Measurements from ENCODE around the gene HRH2. TPM values are rescaled to one million over a fixed set of nuclear protein-coding genes. Genes with fewer than 3 reads are reported as not detected.

HRH2 gene
- total RNA-seq, 1 donor: 10.6 TPM

DNA sequence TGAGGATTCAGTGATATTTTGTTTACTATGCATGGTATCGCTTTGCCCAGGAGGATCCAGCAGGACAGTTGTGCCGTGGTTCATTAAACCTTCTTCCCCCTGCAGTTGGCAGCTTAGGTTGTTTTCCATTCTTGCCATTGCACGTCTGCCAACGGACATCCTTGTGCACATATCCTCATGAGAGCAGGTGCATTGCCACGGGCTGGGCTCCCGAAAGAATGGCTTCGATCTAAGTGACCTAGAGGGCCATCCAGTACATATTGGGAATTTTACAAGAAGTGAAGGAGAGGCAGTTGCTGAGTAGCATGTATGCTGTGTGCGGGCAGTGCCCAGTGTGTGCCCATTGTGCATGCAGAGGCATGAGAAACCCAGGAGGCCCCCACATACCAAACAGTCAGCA, 22.1 kb downstream of the HRH2 start:
- H3K4me1 ChIP-seq (ENCODE audit: insufficient read depth, low read length): peaks cover 74% of the 10 kb centered on the region
- no peak overlapping the region for H3K4me3 ChIP-seq (ENCODE audit: low read length)
- H3K27me3 ChIP-seq (ENCODE audit: insufficient read depth, low read length): no peaks in the 10 kb centered on the region
- H3K9me3 ChIP-seq (ENCODE audit: low read depth, low read length): no peaks in the 10 kb centered on the region

DNA sequence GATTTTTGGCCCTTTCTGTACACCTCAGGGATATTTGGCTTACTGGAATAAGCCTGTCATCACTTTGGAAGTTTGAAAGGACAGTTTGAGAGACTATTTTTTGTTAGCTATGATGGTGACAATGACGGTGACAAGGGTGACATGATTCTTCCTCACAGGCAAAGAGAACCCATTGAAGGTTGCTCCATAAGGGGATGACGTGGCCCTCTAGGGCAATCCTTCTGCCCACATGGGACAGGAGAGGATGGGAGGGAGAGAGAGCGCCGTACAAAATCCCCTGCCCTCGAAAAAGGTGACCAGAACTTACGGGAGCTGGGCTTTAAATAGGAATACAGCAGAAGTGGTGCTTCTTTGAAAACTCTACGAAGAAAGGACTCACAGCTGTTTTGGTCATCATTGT, 22.6 kb downstream of the HRH2 start:
- no peaks in the 10 kb centered on the region for H3K9me3 ChIP-seq (ENCODE audit: low read depth, low read length)
- no peaks in the 10 kb centered on the region for H3K27me3 ChIP-seq (ENCODE audit: insufficient read depth, low read length)
- no peak overlapping the region for H3K4me3 ChIP-seq (ENCODE audit: low read length)
- peaks cover 73% of the 10 kb centered on the region for H3K4me1 ChIP-seq (ENCODE audit: insufficient read depth, low read length)

DNA sequence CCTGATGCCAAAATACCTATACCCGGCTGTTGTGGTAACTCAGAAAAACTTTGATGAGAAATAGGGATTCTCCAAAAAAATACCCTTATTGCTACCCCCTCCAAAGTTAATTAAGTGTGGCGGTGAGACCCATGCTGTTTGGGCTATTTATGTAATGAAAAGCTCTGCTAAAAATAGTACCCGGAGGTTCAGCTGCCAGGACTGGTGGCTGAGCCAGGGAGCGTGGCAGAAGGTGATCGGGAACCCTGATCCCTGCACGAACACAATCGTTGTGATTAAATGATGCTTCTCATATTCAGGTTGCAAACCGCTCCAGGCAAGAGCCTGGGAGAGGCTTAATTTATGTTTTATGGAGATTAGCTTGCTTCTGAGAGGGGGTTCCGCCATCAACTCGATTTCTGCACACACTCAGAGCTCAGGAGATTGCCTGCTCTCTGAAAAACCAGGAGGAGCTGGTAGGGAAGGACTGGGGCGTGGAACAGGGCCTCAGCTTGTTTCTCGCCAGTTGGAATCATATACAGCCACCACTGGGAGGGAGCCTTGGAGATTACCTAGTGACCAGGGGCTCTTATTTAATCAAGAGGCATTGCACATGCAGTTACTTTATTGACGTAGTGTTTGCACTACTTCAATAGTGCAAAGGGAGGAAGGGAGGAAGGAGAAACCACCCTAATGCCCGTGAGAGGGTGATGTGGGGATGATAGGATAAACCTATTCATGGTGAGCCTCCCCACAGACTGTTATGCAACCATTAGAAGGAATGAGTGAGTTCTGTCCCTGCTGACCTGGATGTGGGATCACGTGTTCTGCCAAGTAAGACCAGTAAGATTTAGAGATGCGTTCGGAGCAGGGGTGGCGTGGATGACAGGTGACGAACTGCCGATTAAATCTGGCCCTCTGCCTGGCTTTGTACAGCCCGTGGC, 23.4 kb downstream of the HRH2 start:
- no peak overlapping the region for H3K4me3 ChIP-seq (ENCODE audit: low read length)
- H3K9me3 ChIP-seq (ENCODE audit: low read depth, low read length): no peaks in the 10 kb centered on the region
- H3K4me1 ChIP-seq (ENCODE audit: insufficient read depth, low read length): peaks cover 64% of the 10 kb centered on the region
- H3K27me3 ChIP-seq (ENCODE audit: insufficient read depth, low read length): no peaks in the 10 kb centered on the region

- Histone ChIP-seq H3K9me3 (ENCODE audit: low read depth, low read length) (no peaks in the 10 kb centered on the region), H3K27me3 (ENCODE audit: insufficient read depth, low read length) (no peaks in the 10 kb centered on the region), H3K4me1 (ENCODE audit: insufficient read depth, low read length) (peaks cover 58% of the 10 kb centered on the region), H3K4me3 (ENCODE audit: low read length) (no peak overlapping the region)
Measured at GRCh38 chr5:175681968-175682340, 24.1 kb downstream of the HRH2 start.

DNA sequence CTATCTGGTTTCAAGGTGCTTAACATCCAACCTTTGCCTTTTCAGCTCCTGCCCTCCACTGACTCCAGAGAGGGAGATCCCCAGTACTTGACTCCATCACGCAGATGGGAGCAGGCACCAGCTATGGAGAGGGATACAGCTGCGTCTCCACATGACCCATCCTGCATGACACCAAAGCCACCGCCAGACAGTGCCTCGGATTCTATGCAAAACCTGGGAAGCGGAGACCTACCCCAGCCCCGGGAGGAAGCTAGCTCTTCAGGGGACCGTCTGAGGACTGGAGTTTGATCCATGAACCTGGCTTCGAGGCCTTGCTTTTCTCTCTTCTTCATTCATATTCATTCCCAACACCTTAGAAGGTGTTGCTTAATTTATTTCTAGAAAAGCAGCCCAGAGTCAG, 24.8 kb downstream of the HRH2 start:
- peaks cover 56% of the 10 kb centered on the region for H3K4me1 ChIP-seq (ENCODE audit: insufficient read depth, low read length)
- H3K9me3 ChIP-seq (ENCODE audit: low read depth, low read length): no peaks in the 10 kb centered on the region
- H3K4me3 ChIP-seq (ENCODE audit: low read length): no peak overlapping the region
- H3K27me3 ChIP-seq (ENCODE audit: insufficient read depth, low read length): no peaks in the 10 kb centered on the region

- peaks cover 56% of the 10 kb centered on the region for H3K4me1 ChIP-seq (ENCODE audit: insufficient read depth, low read length)
- H3K4me3 ChIP-seq (ENCODE audit: low read length): no peak overlapping the region
- H3K9me3 ChIP-seq (ENCODE audit: low read depth, low read length): no peaks in the 10 kb centered on the region
- no peaks in the 10 kb centered on the region for H3K27me3 ChIP-seq (ENCODE audit: insufficient read depth, low read length)
Measured at GRCh38 chr5:175683231-175683630, 25.4 kb downstream of the HRH2 start.

GRCh38 chr5:175683921-175684320, 26.1 kb downstream of the HRH2 start:
- no peaks in the 10 kb centered on the region for H3K9me3 ChIP-seq (ENCODE audit: low read depth, low read length)

GRCh38 chr5:175684931-175685330, 27.1 kb downstream of the HRH2 start:
- no peaks in the 10 kb centered on the region for H3K27me3 ChIP-seq (ENCODE audit: insufficient read depth, low read length)
- H3K4me3 ChIP-seq (ENCODE audit: low read length): no peak overlapping the region
- no peaks in the 10 kb centered on the region for H3K9me3 ChIP-seq (ENCODE audit: low read depth, low read length)
- peaks cover 56% of the 10 kb centered on the region for H3K4me1 ChIP-seq (ENCODE audit: insufficient read depth, low read length)

More at GRCh38 chr5:175683921-175684320, 26.1 kb downstream of the HRH2 start:
- Histone ChIP-seq H3K4me1 (ENCODE audit: insufficient read depth, low read length) (peaks cover 56% of the 10 kb centered on the region), H3K4me3 (ENCODE audit: low read length) (no peak overlapping the region), H3K27me3 (ENCODE audit: insufficient read depth, low read length) (no peaks in the 10 kb centered on the region)

GRCh38 chr5:175685701-175686350, 28.0 kb downstream of the HRH2 start:
- Histone ChIP-seq H3K4me1 (ENCODE audit: insufficient read depth, low read length) (peaks cover 56% of the 10 kb centered on the region), H3K9me3 (ENCODE audit: low read depth, low read length) (no peaks in the 10 kb centered on the region), H3K4me3 (ENCODE audit: low read length) (no peak overlapping the region), H3K27me3 (ENCODE audit: insufficient read depth, low read length) (no peaks in the 10 kb centered on the region)

GRCh38 chr5:175686396-175686795, 28.5 kb downstream of the HRH2 start:
- no peaks in the 10 kb centered on the region for H3K27me3 ChIP-seq (ENCODE audit: insufficient read depth, low read length)
- peaks cover 56% of the 10 kb centered on the region for H3K4me1 ChIP-seq (ENCODE audit: insufficient read depth, low read length)
- H3K4me3 ChIP-seq (ENCODE audit: low read length): no peak overlapping the region
- no peaks in the 10 kb centered on the region for H3K9me3 ChIP-seq (ENCODE audit: low read depth, low read length)

DNA sequence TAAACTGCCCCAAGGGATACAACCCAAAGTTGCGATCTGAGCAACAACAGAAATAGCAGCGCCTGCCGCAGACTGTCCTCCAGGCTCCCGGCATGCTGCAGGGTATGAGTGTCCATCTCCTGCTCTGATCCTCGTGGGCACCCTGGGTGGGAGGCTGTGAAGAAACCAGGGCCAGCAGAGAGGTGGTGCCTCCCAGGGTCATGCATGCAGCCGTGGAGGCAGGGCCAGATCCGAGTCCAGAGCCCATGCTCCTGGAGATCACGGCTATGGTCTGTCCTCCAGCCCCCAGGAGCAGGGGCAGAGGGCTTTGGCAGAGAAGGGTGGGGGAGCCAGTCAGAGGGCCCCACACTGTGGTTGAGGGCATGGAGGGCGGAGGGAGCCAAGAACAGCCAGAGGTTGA, 29.0 kb downstream of the HRH2 start:
- H3K4me3 ChIP-seq (ENCODE audit: low read length): no peak overlapping the region
- H3K4me1 ChIP-seq (ENCODE audit: insufficient read depth, low read length): peaks cover 58% of the 10 kb centered on the region
- no peaks in the 10 kb centered on the region for H3K9me3 ChIP-seq (ENCODE audit: low read depth, low read length)
- no peaks in the 10 kb centered on the region for H3K27me3 ChIP-seq (ENCODE audit: insufficient read depth, low read length)

DNA sequence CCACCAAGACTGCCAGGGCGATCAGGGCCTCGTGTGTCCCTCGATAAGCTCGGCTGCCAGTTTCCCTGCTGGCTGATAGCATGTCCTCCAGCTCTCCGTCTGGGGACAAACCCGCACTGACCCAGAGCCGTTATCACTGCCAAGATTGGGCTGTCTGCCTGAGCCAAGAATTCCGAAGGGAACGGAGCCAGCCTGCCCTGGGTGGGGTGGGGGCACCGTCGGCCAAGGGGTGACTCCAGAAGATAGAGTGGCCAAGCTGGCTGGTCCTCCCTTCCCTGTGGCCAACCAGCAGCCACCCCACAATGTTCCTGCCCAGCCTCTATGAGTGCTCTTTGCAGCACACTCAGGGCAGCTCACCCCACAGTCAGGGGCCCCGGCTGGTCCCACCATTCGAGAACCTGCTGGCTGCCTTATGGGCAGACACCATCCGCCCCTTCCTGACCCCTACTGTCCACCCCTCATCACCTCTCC, 29.4 kb downstream of the HRH2 start:
- H3K4me1 ChIP-seq (ENCODE audit: insufficient read depth, low read length): peaks cover 62% of the 10 kb centered on the region
- no peaks in the 10 kb centered on the region for H3K27me3 ChIP-seq (ENCODE audit: insufficient read depth, low read length)
- no peak overlapping the region for H3K4me3 ChIP-seq (ENCODE audit: low read length)

GRCh38 chr5:175688352-175689146, 30.7 kb downstream of the HRH2 start:
- H3K27me3 ChIP-seq (ENCODE audit: insufficient read depth, low read length): no peaks in the 10 kb centered on the region
- H3K4me1 ChIP-seq (ENCODE audit: insufficient read depth, low read length): peaks cover 75% of the 10 kb centered on the region
- H3K9me3 ChIP-seq (ENCODE audit: low read depth, low read length): no peaks in the 10 kb centered on the region
- no peak overlapping the region for H3K4me3 ChIP-seq (ENCODE audit: low read length)

More for the DNA sequence above, 29.4 kb downstream of the HRH2 start:
- no peaks in the 10 kb centered on the region for H3K9me3 ChIP-seq (ENCODE audit: low read depth, low read length)

GRCh38 chr5:175689147-175689991, 31.5 kb downstream of the HRH2 start:
- H3K9me3 ChIP-seq (ENCODE audit: low read depth, low read length): no peaks in the 10 kb centered on the region
- peaks cover 78% of the 10 kb centered on the region for H3K4me1 ChIP-seq (ENCODE audit: insufficient read depth, low read length)
- no peaks in the 10 kb centered on the region for H3K27me3 ChIP-seq (ENCODE audit: insufficient read depth, low read length)
- H3K4me3 ChIP-seq (ENCODE audit: low read length): no peak overlapping the region
